Neural cell (in vitro differentiated cells): Measurements from ENCODE around the gene SDR42E1. TPM values are rescaled to one million over a fixed set of nuclear protein-coding genes. Genes with fewer than 3 reads are reported as not detected.

ENCODE experiments used
- H2AFZ ChIP-seq: fragments of 200-600, 300-800 bp; sonication (generic), shearing (Covaris generic); 2 replicates; pipeline ENCODE4 v1.6.0; 2014; ENCODE audit warnings: low read depth, mild to moderate bottlenecking, antibody characterized with exemption, low read length, moderate library complexity
- H3F3A ChIP-seq: fragments of 200-600 bp; shearing (Covaris generic); 2 replicates; pipeline ENCODE4 v1.6.1; 2016; ENCODE audit warnings: mild to moderate bottlenecking, moderate library complexity, mixed read lengths, antibody characterized with exemption, low read length; ENCODE audit not compliant: insufficient read depth, poor library complexity, severe bottlenecking
- H3K27ac ChIP-seq: fragments of 200-600, 300-800 bp; sonication (generic), shearing (Covaris generic); 2 replicates; pipeline ENCODE4 v1.5.1; 2014; ENCODE audit warnings: mild to moderate bottlenecking, low read length, moderate library complexity
- H3K27me3 ChIP-seq: fragments of 300-800, 200-600 bp; sonication (generic), shearing (Covaris generic); 2 replicates; pipeline ENCODE4 v1.6.0; 2014; ENCODE audit warnings: mild to moderate bottlenecking, low read depth, low read length, moderate library complexity; ENCODE audit not compliant: insufficient read depth
- H3K36me3 ChIP-seq: fragments of 300-800, 200-600 bp; sonication (generic), shearing (Covaris generic); 2 replicates; pipeline ENCODE4 v1.5.1; 2014; ENCODE audit warnings: mild to moderate bottlenecking, antibody characterized with exemption, low read length, moderate library complexity; ENCODE audit not compliant: insufficient read depth
- H3K4me2 ChIP-seq: fragments of 300-800, 200-600 bp; sonication (generic), shearing (Covaris generic); 2 replicates; pipeline ENCODE4 v1.6.0; 2014; ENCODE audit warnings: mild to moderate bottlenecking, low read length
- H3K4me3 ChIP-seq: fragments of 300-800, 200-600 bp; sonication (generic), shearing (Covaris generic); 2 replicates; pipeline ENCODE4 v1.5.1; 2014; ENCODE audit warnings: mild to moderate bottlenecking, low read length, moderate library complexity
- H3K79me2 ChIP-seq: fragments of 200-600 bp; shearing (Covaris generic); replicated peaks from 2 replicates; pipeline ENCODE4 v1.6.0; 2014; ENCODE audit warnings: mild to moderate bottlenecking, low read length, moderate library complexity; ENCODE audit not compliant: insufficient read depth
- H3K9ac ChIP-seq: fragments of 300-800, 200-600 bp; sonication (generic), shearing (Covaris generic); 2 replicates; pipeline ENCODE4 v1.6.1; 2016; ENCODE audit warnings: mild to moderate bottlenecking, low read length, mixed read lengths
- H3K9me2 ChIP-seq: fragments of 200-600 bp; shearing (Covaris generic); 2 replicates; pipeline ENCODE4 v1.6.1; 2016; ENCODE audit warnings: mild to moderate bottlenecking, low read length, mixed read lengths; ENCODE audit not compliant: insufficient read depth
- H3K9me3 ChIP-seq: fragments of 200-600, 300-800 bp; sonication (generic), shearing (Covaris generic); 2 replicates; pipeline ENCODE4 v1.6.1; 2016; ENCODE audit warnings: mild to moderate bottlenecking, mixed run types, low read length, moderate library complexity, mixed read lengths
- H4K20me1 ChIP-seq: fragments of 200-600 bp; shearing (Covaris generic); 2 replicates; pipeline ENCODE4 v1.6.1; 2016; ENCODE audit warnings: mild to moderate bottlenecking, mixed run types; ENCODE audit not compliant: insufficient read depth
- EP300 ChIP-seq: fragments of 450-650 bp; conservative IDR thresholded peaks from 2 replicates; pipeline ENCODE4 v1.6.1; 2014; ENCODE audit warnings: antibody characterized with exemption, mild to moderate bottlenecking, moderate library complexity; ENCODE audit not compliant: poor library complexity, severe bottlenecking
- EZH2 ChIP-seq: fragments of 200-600, 300-800 bp; shearing (Covaris generic), sonication (generic); IDR thresholded peaks from 2 replicates; pipeline ENCODE4 v1.6.1; 2014; ENCODE audit warnings: antibody characterized with exemption, low read length, borderline replicate concordance, mild to moderate bottlenecking; ENCODE audit not compliant: insufficient read depth, poor library complexity, severe bottlenecking
- MXI1 ChIP-seq: fragments of 450-650 bp; conservative IDR thresholded peaks from 2 replicates; pipeline ENCODE4 v1.6.1; 2014; ENCODE audit warnings: antibody characterized with exemption, mild to moderate bottlenecking; ENCODE audit not compliant: poor library complexity, severe bottlenecking
- POLR2AphosphoS5 ChIP-seq: IDR thresholded peaks from 2 replicates; pipeline ENCODE4 v1.6.1; 2012
- RAD21 ChIP-seq: fragments of 450-650 bp; conservative IDR thresholded peaks from 2 replicates; pipeline ENCODE4 v1.6.1; 2014; ENCODE audit warnings: antibody characterized with exemption, mild to moderate bottlenecking, moderate library complexity
- SMC3 ChIP-seq: fragments of 450-650 bp; conservative IDR thresholded peaks from 2 replicates; pipeline ENCODE4 v1.6.1; 2014; ENCODE audit warnings: antibody characterized with exemption, mild to moderate bottlenecking, moderate library complexity; ENCODE audit not compliant: poor library complexity
- polyA plus RNA-seq: library from polyadenylated mRNA; depleted of rRNA; stranded (reverse); fragments of >200 nt; gene quantifications from 2 replicates; pipeline ENCODE4 v1.2.3, GENCODE V29; 2014
- TF ChIP-seq, protein P1 (sequence below): fragments of 450-650 bp; IDR thresholded peaks from 2 replicates; pipeline ENCODE4 v1.5.1; 2014; ENCODE audit warnings: antibody characterized with exemption, mild to moderate bottlenecking, moderate library complexity; ENCODE audit not compliant: poor library complexity, severe bottlenecking
- TF ChIP-seq, protein P2 (sequence below): IDR thresholded peaks from 2 replicates; pipeline ENCODE4 v1.6.1; 2012; ENCODE audit warnings: borderline replicate concordance

SDR42E1 gene
- polyA plus RNA-seq, 1 donor from 2014 or later, result 0.02 TPM

DNA sequence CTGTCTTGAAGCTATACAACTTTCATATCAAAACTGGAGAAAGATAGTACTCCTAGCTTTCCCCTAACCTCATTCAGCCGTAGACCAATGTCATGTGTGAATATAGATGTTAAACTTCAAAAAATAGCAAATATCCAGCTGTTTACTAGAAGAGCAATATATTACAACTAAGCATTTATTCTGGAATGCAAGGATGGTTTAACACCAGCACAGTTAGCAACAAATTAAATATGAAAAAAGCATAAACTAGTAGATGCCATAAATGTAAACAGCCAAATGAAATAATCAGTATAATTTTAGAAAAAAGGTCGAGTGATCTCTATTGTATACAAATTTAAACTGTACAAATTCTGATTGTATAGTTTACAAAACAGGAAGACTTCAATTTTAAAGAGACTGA lies 59.7 kb downstream of the SDR42E1 start:
- H2AFZ ChIP-seq, result no peak overlapping the region
- H3K9ac ChIP-seq, result no peak overlapping the region
- H3F3A ChIP-seq, result no peaks in the 10 kb centered on the region
- no peaks in the 10 kb centered on the region for H3K9me2 ChIP-seq
- no peak for TF ChIP-seq POLR2AphosphoS5
- TF ChIP-seq RAD21, result no peak
- H3K79me2 ChIP-seq, result no peaks in the 10 kb centered on the region
- H3K4me3 ChIP-seq, result no peak overlapping the region
- H3K9me3 ChIP-seq, result no peaks in the 10 kb centered on the region
- H3K27me3 ChIP-seq, result no peaks in the 10 kb centered on the region
- H4K20me1 ChIP-seq, result no peaks in the 10 kb centered on the region
- no peaks in the 10 kb centered on the region for H3K36me3 ChIP-seq
- no peak overlapping the region for H3K4me2 ChIP-seq
- H3K27ac ChIP-seq, result no peak overlapping the region

DNA sequence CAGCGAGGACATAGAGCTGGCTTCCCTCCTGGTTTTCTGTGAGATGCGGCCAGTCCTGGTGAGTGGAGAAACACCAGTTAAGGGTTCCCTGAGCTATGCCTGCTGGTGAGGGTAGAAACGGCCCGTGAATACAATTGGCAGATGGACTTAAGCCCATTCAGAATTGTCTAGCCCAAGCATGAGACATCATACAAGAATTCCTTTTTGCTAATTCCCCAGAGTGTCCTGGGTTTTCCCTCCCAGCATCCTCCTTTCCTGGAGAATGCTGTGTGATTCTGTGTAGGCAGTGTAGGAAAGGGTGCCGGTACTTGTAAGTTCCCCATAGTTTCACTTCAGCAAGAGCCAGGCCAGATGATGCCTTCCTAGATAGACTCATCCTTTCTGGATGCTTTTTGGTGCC lies 65.1 kb downstream of the SDR42E1 start:
- no peak overlapping the region for H3K27ac ChIP-seq
- no peaks in the 10 kb centered on the region for H3K36me3 ChIP-seq
- no peaks in the 10 kb centered on the region for H3K79me2 ChIP-seq
- no peak overlapping the region for H3K4me3 ChIP-seq
- H3F3A ChIP-seq, result no peaks in the 10 kb centered on the region
- H3K9me2 ChIP-seq, result no peaks in the 10 kb centered on the region
- H4K20me1 ChIP-seq, result no peaks in the 10 kb centered on the region
- H3K9ac ChIP-seq, result no peak overlapping the region
- no peaks in the 10 kb centered on the region for H3K27me3 ChIP-seq
- no peak overlapping the region for H2AFZ ChIP-seq
- H3K4me2 ChIP-seq, result no peak overlapping the region
- H3K9me3 ChIP-seq, result no peaks in the 10 kb centered on the region
- TF ChIP-seq RAD21 (no peak), POLR2AphosphoS5 (no peak), MXI1 (no peak), EP300 (no peak), EZH2 (no peak), SMC3 (no peak)
- TF ChIP-seq, protein P1, sequence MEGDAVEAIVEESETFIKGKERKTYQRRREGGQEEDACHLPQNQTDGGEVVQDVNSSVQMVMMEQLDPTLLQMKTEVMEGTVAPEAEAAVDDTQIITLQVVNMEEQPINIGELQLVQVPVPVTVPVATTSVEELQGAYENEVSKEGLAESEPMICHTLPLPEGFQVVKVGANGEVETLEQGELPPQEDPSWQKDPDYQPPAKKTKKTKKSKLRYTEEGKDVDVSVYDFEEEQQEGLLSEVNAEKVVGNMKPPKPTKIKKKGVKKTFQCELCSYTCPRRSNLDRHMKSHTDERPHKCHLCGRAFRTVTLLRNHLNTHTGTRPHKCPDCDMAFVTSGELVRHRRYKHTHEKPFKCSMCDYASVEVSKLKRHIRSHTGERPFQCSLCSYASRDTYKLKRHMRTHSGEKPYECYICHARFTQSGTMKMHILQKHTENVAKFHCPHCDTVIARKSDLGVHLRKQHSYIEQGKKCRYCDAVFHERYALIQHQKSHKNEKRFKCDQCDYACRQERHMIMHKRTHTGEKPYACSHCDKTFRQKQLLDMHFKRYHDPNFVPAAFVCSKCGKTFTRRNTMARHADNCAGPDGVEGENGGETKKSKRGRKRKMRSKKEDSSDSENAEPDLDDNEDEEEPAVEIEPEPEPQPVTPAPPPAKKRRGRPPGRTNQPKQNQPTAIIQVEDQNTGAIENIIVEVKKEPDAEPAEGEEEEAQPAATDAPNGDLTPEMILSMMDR, result no peak
- TF ChIP-seq, protein P2, sequence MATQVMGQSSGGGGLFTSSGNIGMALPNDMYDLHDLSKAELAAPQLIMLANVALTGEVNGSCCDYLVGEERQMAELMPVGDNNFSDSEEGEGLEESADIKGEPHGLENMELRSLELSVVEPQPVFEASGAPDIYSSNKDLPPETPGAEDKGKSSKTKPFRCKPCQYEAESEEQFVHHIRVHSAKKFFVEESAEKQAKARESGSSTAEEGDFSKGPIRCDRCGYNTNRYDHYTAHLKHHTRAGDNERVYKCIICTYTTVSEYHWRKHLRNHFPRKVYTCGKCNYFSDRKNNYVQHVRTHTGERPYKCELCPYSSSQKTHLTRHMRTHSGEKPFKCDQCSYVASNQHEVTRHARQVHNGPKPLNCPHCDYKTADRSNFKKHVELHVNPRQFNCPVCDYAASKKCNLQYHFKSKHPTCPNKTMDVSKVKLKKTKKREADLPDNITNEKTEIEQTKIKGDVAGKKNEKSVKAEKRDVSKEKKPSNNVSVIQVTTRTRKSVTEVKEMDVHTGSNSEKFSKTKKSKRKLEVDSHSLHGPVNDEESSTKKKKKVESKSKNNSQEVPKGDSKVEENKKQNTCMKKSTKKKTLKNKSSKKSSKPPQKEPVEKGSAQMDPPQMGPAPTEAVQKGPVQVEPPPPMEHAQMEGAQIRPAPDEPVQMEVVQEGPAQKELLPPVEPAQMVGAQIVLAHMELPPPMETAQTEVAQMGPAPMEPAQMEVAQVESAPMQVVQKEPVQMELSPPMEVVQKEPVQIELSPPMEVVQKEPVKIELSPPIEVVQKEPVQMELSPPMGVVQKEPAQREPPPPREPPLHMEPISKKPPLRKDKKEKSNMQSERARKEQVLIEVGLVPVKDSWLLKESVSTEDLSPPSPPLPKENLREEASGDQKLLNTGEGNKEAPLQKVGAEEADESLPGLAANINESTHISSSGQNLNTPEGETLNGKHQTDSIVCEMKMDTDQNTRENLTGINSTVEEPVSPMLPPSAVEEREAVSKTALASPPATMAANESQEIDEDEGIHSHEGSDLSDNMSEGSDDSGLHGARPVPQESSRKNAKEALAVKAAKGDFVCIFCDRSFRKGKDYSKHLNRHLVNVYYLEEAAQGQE, result no peak

DNA sequence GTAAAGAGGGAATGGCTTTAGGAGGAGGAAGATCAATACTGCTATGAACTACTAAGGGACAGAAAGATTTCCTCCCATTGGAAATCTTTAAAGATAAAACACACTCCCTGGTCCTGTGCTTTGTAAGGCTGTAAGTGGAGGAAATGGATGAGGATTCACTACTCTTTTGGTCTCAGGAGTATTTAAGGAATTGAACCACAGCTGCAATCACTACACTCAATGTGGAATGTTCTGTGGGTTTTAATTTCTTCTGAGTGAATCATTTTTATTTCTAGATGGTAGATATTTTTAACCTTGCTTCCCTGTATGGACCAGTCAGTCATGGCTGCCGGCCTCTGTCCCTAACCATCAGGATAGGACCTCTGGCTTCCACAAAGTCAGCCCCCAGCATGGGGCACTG lies 65.6 kb downstream of the SDR42E1 start:
- Histone ChIP-seq H3K27me3 (no peaks in the 10 kb centered on the region), H3K9ac (no peak overlapping the region), H3K79me2 (no peaks in the 10 kb centered on the region), H4K20me1 (no peaks in the 10 kb centered on the region), H3K36me3 (no peaks in the 10 kb centered on the region), H3K4me3 (no peak overlapping the region), H3F3A (no peaks in the 10 kb centered on the region), H3K27ac (no peak overlapping the region), H2AFZ (no peak overlapping the region), H3K9me3 (no peaks in the 10 kb centered on the region), H3K4me2 (no peak overlapping the region), H3K9me2 (no peaks in the 10 kb centered on the region)
- no peak for TF ChIP-seq EZH2
- TF ChIP-seq MXI1, result no peak
